IPS-18c (cell line): ENCODE data around the gene AKAP3.

Experiments
- H3K4me3 ChIP-seq: 2 replicates; pipeline ENCODE4 v1.7.0; 2013; ENCODE audit warnings: low read depth, mild to moderate bottlenecking, low read length, moderate library complexity; ENCODE audit not compliant: insufficient read depth
- H3K9me3 ChIP-seq: one replicate; pipeline ENCODE4 v1.6.1; 2013; ENCODE audit warnings: mild to moderate bottlenecking, low read length, moderate library complexity; ENCODE audit not compliant: control insufficient read depth, insufficient read depth

The AKAP3 gene

DNA sequence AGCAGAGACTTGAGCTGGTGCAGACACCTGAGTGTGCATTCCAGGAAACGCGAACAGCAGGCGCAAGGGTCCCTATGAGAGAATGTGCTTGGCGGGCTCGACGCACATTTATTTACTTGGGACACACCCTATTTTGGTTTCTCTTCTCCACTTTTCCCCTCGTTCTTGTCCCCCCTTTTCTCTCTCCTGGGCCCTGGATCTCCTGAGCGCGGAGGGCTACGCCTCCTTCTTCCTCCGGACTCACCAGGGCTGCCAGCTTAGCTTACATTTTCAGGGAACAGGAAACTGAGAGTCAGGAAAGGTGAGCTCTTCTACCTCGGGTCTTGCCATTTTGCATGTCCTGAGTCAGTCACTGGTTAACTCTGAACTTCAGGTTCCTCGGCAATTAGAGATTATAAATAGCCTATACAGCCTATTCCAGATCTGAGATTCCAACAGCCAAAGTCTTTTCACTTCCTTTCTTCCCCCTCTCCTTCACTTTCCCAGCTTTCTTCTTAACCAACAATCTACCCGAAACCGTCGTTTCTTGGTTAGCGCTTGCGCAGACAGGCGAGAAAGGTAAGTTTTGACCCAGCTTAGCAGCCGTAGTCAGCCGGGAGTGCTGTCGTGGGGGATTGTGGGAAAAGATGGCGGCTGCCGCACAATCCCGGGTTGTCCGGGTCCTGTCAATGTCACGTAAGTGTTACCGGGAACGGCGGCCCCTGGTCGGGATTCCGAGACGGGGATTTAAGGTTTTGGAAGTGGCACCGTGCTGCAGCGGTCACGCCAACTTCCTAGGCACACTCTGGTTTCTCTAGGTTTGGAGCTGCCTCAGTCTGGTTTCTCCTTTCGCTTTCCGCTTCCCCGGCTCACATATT is at the start of gene AKAP3, which contains the start of gene NDUFA9:
Gene AKAP3 (minus strand): TSS at position 551 of the 857 bp plus-strand sequence. CDS start 10,855 bp downstream, outside the sequence.
Gene NDUFA9 (plus strand): TSS at position 614 of the 857 bp plus-strand sequence. CDS start 13 bp downstream, at position 627.
- Histone ChIP-seq H3K4me3 (peak within 1 kb of the TSS; percentile 88), H3K9me3 (no peaks in the 10 kb centered on the region)

DNA sequence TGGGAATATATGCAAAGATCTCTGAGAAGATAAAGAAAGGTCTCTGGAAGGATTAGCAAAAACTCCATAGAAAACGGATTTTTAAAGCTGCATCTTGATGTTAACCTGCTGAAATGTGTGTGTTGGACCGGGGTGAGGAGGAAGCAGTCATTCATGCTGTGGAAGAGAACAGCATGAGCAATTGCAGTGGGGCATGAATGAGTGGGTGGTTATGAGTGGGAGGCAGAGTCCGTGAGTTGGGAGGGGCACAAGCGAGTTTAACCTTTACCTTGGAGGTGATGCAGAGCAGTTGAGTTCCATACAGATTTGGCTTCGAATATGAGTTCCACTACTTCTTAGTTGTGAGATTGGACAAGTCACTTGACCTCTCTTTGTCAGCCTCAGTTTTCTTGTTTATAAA is 41.9 kb upstream of the AKAP3 start:
- H3K4me3 ChIP-seq: no peak overlapping the region
- H3K9me3 ChIP-seq: no peaks in the 10 kb centered on the region

DNA sequence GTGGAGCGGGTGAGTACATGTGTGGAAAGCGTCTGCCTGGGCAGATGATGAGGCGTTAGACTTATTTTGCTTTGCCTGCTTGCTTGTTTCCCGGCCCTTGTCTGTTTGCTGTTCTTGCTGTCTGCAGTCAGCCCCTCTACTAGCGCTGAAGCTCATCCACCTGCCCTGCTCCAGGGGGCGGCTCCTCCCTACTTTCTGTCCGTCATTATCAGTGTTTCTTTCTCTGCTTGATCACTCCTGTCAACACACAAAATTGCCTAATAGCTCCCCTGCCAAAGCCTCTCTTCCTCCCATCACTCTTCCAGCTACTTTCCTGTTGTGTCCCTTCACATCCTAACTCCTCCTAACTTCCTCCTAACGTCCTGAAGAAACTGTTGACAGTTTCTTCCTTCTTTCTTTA is 36.5 kb upstream of the AKAP3 start:
- no peaks in the 10 kb centered on the region for H3K9me3 ChIP-seq

DNA sequence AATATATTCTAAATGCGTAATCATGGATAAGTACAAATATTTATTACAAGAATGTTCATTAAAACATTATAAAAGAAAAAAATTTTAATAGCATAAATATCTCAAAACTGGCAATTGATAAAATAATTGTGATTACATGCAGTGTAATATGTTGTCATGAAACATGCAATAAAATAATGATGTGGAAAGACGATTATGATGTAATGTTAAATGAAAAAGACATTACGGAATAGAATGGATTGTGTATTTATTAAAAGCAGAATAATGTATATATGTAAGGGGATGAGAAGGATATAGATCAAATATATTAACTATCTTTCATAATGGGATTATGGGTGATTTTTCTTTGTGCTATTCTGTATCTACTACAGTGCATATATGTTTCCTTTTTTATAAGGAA is 32.9 kb upstream of the AKAP3 start:
- Histone ChIP-seq H3K9me3 (no peaks in the 10 kb centered on the region), H3K4me3 (no peak overlapping the region)

More for the DNA sequence above, 36.5 kb upstream of the AKAP3 start:
- H3K4me3 ChIP-seq: no peak overlapping the region

DNA sequence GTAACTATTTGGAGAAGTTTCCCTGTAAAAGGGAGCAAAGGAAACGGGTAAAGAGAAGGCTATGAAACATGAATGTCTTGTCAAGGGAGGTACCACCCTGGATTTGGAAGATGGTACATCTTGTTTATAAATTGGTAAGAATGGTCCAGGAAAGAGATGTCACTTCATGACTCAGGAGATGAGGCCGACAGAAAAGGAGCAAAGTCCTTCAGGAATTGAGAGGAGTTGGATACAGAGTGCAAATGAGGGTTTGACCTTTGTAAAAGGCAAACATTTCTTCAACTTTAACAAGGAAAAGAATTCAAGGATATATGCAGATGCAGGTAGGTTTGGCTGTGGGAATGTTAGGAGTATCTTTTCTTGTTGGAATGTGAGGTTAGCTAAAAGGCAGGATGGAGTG is 30.9 kb upstream of the AKAP3 start:
- Histone ChIP-seq H3K4me3 (no peak overlapping the region), H3K9me3 (no peaks in the 10 kb centered on the region)

DNA sequence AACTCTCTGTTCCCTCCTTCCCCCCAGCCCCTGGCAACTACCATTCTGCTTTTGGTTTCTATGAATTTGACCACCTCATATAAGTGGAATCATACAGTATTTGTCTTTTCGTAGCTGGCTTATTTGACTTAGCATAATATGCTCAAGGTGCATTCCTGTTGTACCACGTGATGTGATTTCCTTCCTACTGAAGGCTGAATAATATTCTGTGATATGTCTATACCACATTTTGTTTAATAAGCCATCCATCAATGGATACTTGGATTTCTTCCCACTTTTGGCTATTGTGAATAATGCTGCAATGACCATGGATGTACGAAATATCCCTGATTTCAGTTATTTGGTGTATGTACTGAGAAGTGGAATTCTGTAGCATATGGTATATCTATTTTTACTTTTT is 16.4 kb upstream of the AKAP3 start:
- no peaks in the 10 kb centered on the region for H3K9me3 ChIP-seq
- no peak overlapping the region for H3K4me3 ChIP-seq

DNA sequence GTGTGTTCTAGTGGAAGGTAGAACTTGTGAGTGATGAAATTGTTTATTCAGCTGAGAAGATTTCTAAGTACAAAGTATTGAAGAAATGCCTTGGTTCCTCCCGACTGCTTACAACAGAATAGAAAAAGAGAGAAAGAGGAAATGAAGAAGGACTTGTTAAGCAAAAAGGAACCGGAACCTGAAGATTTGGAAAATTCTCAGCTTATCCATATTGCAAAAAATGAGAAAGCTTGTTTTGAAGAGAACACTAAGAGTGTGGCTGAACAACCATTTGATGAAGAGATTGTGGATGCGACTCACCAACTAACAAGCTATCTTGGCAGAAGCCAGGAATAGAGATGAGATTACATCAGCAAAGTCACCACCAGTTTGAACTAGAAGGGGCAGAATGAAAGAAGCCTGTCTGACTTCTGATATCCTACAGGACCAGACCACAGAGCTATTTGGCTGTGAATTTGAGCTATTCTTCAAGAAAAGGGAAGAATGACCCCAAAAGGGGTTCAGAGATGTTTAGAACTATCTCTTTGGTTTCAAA is 15.2 kb upstream of the AKAP3 start:
- no peaks in the 10 kb centered on the region for H3K9me3 ChIP-seq
- H3K4me3 ChIP-seq: no peak overlapping the region

DNA sequence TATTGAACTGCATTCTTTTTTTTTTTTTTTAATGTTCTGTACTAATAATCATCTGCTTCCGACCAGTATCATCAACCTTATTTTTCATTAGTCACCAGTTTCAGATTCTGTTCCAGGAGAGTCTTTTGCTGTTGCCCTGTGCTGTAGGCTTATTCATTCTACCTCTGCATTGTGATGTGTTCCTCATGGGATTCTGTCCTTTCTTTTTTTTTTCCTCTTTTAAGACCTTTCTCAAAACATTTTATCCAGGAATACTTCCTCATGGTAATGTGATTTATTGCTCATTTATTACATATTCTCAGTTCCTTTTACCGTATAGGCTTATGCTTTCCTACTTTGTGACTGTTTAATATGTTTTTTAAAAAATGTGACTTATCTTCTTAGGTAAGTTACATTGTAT is 4.8 kb upstream of the AKAP3 start:
- no peak overlapping the region for H3K4me3 ChIP-seq
- H3K9me3 ChIP-seq: no peaks in the 10 kb centered on the region

DNA sequence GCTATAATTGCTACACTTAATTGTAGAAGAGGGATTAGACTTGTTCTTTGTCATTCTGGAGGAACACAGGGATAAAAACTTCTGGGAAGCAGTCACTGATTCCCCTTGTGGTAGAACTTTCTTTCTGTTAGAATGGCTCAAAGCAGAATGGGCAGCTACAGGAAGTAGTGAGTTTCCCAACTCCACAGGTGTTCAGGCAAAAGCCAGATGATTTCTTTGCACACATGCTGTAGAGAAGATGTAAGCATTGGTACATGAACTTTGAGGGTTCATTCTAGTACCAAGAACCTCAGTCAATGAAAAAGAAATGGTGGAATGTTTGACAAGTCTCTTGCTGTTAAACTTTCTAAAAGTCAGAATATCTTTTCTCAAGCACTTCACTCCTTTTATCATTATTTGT is 4.4 kb upstream of the AKAP3 start:
- Histone ChIP-seq H3K4me3 (no peak overlapping the region), H3K9me3 (no peaks in the 10 kb centered on the region)

DNA sequence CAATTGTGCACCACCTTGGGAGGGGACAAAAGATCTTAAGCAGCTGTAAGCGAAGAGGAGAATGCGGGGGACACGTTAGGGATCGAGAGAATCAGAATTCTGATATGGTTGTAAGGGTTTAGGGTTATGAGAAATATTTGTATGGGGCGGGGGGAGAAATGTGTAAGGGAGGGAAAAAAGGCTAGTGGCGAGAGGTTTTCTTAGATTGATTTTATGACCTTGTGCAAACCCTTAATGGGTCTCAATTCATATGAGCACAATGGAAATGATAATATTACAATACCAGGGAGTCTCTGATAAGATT is 459 bp upstream of the AKAP3 start:
- Histone ChIP-seq H3K4me3 (peak overlapping the region; percentile 88), H3K9me3 (no peaks in the 10 kb centered on the region)

DNA sequence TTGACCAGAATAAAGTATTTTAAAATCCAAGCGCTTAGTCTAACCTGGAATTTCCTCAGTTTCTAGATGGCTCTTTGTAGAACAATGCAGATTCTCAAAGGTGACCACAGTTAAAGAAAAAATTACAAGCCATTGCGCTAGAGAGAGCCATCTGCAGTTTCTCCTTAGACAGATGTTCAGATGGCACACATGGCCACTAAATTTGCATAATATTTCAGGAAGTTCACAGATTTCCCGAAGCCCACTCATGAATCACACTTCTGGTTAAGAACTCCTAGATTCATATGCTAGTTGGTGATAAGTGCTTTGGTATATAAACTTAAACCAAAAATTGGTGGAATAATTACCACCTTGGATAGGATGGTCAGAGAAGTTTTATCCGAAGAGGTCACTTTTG is 749 bp downstream of the AKAP3 start:
- H3K4me3 ChIP-seq: peak overlapping the region; percentile 88
- no peaks in the 10 kb centered on the region for H3K9me3 ChIP-seq

DNA sequence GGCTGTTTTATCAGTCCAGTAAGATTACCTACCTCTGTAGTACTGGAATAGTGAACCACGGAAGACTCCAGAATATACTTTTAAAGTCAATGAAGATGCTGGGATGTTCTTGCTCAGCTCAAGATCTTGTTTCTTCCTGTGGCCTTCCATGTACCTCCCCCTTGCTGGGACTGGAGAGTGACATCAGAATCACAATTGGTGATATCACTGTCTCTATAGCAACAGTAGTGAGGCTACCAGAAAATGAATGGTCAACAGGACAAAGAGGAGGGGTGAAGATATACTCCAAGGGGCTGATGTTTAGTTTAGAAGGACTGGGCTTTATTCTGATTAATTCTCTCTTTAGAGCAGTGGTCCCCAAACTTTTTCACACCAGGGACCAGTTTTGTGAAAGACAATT is 3.8 kb downstream of the AKAP3 start:
- Histone ChIP-seq H3K9me3 (no peaks in the 10 kb centered on the region), H3K4me3 (no peak overlapping the region)

DNA sequence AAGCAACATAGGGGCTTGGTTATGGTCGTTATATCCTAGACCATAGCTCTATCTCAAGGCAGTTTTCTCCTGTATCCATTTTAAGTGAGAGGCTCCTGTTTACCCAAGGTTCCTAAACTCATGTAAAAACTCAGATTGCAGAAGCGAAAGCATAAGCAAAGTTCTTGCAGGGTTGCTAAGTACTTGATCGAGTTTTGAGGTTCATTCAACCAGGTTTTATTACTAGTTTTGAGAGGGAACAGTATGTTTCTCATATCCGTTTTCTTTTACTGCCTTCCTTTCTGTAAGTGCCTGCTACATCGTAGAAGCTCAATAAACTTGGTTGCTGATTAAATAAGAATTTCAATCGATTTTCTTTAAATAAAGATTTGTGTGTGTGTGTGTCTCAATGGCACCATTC is 5.1 kb downstream of the AKAP3 start:
- H3K9me3 ChIP-seq: no peaks in the 10 kb centered on the region
- no peak overlapping the region for H3K4me3 ChIP-seq

DNA sequence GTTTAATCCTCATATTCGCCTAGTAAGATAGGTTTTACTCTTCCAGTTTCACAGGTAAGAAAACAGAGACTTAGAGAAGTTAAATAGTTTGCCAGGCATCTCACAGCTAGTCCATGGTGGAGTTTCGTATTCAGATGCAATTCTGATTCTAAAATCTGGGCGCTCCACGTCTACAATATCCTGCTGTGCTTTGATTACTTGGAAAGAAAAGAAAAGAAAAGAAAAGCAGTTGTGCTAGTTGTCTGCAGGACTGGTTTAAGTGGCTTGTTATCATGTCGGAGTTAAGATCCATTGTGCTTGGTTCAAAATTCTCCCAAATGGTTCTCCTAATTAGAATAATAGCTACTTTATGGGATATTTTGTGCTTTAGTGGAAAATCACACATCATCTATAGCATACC is 18.6 kb downstream of the AKAP3 start:
- no peak overlapping the region for H3K4me3 ChIP-seq
- H3K9me3 ChIP-seq: no peaks in the 10 kb centered on the region

DNA sequence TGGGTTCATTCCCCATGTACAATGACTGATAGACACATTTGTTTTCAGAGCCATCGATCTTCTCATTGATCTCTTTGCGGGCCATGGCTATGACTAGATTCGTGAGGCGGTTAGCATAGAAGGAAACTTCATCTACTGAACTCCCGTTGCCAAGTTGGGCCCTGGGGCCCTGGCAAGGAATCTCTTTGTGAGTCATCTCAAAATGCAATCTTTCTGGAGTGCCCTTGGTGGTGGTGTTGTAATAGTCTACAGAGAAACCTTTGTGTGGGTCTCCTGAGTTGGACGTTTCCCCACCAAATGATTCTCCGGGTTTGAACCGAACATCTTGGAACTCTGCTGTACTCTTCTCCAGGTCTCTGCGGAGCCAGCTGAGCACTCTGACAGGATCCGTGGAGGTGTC is 20.4 kb downstream of the AKAP3 start:
- H3K9me3 ChIP-seq: no peaks in the 10 kb centered on the region
- H3K4me3 ChIP-seq: no peak overlapping the region

DNA sequence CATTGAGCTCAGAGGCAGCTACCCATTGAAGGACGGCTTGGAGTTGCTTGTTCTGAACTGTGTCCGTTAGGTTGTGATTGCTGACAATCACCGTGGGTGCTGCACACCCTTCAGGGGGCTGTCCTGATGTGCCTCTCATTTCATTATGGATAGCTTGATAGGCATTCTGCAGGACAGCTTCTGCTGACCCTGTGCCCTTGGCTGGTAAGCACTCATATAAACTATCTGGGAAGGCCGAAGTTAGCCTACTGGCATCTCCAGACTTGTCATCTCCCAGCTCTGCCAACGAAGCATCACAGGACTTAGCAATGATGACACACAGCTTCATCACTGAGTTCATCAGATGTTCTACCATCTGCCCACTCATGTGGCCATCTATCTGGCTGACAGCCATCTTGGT is 22.3 kb downstream of the AKAP3 start:
- Histone ChIP-seq H3K4me3 (no peak overlapping the region), H3K9me3 (no peaks in the 10 kb centered on the region)

DNA sequence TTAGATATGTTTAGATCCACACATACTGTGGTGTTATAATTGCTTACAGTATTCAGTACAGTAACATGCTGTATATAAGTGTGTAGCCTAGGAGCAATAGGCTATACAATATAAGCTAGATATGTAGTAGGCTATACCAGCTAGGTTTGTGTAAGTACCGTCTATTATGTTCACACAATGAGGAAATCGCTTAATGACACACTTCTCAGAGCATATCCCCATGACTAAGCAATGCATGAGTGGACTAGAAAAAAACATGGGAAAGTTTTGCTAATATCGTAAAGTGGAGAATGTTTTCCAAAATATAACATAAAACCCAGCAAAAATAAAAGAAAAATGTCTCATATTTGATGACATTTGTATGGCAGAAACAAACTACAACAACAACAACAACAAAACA is 27.3 kb downstream of the AKAP3 start:
- no peak overlapping the region for H3K4me3 ChIP-seq

DNA sequence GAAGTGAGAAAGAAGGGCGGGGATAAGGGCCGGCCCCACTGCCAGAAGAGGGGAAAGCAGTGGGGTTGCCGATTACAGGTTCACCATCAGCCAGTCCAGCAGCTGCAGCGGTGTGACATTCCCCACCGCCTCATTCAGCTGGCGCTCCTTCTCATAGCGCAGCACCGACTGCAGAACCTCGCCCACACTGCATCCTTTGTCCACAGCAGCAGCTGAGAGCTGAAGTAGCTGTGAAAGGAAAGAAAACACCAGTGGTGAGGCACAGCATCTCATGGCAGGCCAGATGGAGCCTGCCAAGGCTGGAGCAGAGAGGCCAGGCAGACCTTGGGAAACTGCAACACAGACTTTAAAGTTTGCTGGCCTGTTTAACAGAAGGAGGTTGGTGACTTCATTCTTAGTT is 33.2 kb downstream of the AKAP3 start:
- no peak overlapping the region for H3K4me3 ChIP-seq

More for the DNA sequence above, 27.3 kb downstream of the AKAP3 start:
- no peaks in the 10 kb centered on the region for H3K9me3 ChIP-seq

DNA sequence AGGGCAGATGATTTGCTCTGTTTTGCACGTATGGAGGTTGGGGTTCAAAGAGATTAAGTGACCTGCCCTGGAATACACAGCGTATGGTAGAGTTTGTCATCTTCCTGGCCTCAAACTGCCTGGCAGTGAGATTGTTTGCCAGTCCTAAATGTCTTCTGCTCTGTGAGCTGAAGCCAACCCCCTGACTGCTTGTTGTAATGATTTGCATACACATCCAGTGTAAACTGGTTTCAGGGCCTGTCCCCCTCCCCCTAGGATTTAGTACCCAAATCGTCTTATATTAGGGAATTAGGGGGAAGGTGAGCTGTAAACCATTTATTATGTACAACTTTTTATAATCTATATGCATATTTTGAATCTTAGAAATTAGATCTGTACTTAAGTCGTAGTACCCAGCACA is 38.4 kb downstream of the AKAP3 start:
- H3K4me3 ChIP-seq: no peak overlapping the region
- no peaks in the 10 kb centered on the region for H3K9me3 ChIP-seq

More for the DNA sequence above, 33.2 kb downstream of the AKAP3 start:
- H3K9me3 ChIP-seq: no peaks in the 10 kb centered on the region
